H7 (cell line): Measurements from ENCODE around the gene PRLHR. TPM values are rescaled to one million over a fixed set of nuclear protein-coding genes. Genes with fewer than 3 reads are reported as not detected.

ENCODE experiments used
- DNase-seq: peaks from one replicate; pipeline ENCODE4 v3.0.0; 2012
- H3K27me3 ChIP-seq: 2 replicates; pipeline ENCODE4 v1.6.0; 2011; ENCODE audit warnings: mild to moderate bottlenecking, low read length; ENCODE audit not compliant: control insufficient read depth, insufficient read depth
- H3K36me3 ChIP-seq: replicated peaks from 2 replicates; pipeline ENCODE4 v1.5.1; 2011; ENCODE audit warnings: low read length; ENCODE audit not compliant: control insufficient read depth, insufficient read depth
- H3K4me3 ChIP-seq: 2 replicates; pipeline ENCODE4 v1.5.1; 2011; ENCODE audit warnings: low read depth, mild to moderate bottlenecking, control low read depth, low read length, moderate library complexity; ENCODE audit not compliant: insufficient read depth
- total RNA-seq: library from RNA; depleted of rRNA; stranded (reverse); fragments of >200 nt; shearing (Covaris generic); gene quantifications from 2 replicates; pipeline ENCODE4 v1.2.3, GENCODE V29; 2014

PRLHR gene
- total RNA-seq, 1 experiment from 2014 or later = not detected

DNA sequence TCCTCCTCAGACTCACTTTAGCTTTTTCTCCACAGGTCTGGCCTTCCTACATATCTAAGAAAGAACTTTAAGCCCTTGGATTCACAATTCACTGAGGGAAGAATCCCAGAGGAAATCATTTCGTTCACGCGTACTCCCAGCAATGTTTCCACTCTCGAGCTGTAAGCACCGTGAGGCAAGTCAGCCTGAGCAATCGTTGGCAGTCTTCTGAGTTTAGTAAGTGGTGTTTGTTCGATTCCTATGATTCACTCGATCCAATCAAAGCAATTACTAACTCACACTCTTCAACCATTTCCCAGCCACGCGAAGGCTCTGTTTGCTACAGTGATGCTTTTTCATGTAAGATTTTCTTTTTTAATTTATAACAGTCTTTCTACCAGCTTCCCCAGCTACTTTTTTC, 10.2 kb upstream of the PRLHR start:
- no peaks in the 10 kb centered on the region for H3K36me3 ChIP-seq
- H3K4me3 ChIP-seq = no peak overlapping the region
- no peak for DNase-seq
- no peaks in the 10 kb centered on the region; the same call in 1 of the 2 replicates for H3K27me3 ChIP-seq

DNA sequence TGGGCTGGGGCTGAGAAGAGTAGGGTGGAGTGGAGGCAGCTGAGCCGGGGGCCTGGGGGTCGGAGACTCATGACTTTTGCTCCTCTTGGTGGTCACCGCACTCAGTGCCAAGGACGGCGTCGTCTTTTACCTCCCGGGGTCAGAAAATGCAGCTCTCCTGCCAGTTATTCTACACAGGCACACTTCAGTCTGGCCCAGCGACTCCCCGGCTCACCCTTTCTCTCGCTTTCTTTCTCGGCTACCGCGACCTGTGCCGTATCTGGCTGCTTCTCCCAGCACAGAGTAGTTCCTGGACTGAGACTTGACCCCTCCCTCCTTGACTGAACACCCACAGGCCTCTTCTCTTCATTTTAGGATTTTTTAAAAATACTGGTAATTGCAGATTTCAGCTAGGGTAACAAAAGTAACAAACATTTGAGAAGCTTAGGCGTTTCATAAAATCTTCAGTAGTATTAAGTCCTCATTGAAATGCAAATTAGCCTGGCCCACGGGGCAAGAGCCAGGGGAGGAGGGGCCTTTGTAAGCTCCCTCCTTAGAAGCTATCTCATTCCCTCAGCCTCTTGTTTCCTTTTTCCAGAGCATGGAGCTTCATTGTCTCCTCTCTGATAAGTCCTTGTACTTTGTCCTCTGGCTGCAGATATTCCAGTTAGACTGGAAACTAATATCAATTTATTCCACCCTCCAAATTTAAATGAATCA, 1.1 kb upstream of the PRLHR start:
- H3K36me3 ChIP-seq = no peaks in the 10 kb centered on the region
- H3K27me3 ChIP-seq = peaks cover 38% of the 10 kb centered on the region
- H3K4me3 ChIP-seq = peak overlapping the region; percentile 49
- DNase-seq = peak; percentile 83

DNA sequence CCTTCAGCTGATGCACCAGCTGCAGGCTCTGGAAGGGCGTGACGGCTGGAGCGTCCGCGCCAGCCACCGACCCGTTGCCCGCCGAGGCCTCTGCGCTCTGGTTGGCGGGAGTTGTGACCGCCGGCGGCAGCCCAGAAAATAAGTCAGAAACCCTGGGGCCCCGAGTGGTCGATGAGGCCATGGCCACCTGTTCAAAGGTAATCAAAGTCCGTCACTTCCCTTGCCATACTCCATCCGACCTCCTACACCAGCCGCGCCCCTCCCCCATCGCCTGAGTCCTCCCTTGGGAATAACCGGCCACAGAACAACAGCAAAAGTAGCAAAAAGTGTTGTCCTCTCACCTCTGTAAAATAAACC, 406 bp downstream of the PRLHR start:
- H3K36me3 ChIP-seq = no peaks in the 10 kb centered on the region
- H3K27me3 ChIP-seq = peaks cover 38% of the 10 kb centered on the region
- peak overlapping the region; percentile 49 for H3K4me3 ChIP-seq
- peak; percentile 60 for DNase-seq

DNA sequence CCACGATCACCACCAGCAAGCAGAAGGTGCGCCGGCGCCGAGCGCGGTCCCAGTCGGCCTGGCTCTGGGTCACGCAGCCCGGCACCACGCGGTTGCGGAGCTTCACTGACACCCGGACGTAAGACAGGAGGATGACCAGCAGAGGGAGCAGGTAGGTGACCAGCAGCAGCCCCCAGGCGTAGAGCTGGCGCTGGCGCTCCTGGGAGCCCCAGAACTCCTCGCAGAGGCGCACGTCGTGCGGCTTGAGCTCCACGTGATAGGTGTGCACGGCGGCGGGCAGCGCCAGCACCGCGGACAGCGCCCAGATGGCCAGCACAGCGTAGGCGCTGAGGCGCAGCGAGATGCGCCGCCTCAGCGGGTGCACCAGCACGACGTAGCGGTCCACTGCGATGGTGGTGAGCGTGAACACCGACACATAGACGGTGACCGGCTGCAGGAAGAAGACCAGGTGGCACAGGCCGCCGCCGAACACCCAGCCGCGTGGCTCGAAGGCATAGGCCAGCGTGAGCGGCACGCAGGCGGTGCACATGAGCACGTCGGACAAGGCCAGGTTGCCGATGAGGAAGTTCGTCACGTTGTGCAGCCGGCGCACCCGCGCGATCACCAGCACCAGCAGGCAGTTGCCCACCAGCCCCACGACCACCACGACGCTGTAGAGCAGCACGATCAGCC, 920 bp downstream of the PRLHR start:
- DNase-seq = peak; percentile 96
- Histone ChIP-seq H3K27me3 (peaks cover 38% of the 10 kb centered on the region), H3K36me3 (no peaks in the 10 kb centered on the region), H3K4me3 (peak overlapping the region; percentile 49; the same call in 1 of the 2 replicates)

DNA sequence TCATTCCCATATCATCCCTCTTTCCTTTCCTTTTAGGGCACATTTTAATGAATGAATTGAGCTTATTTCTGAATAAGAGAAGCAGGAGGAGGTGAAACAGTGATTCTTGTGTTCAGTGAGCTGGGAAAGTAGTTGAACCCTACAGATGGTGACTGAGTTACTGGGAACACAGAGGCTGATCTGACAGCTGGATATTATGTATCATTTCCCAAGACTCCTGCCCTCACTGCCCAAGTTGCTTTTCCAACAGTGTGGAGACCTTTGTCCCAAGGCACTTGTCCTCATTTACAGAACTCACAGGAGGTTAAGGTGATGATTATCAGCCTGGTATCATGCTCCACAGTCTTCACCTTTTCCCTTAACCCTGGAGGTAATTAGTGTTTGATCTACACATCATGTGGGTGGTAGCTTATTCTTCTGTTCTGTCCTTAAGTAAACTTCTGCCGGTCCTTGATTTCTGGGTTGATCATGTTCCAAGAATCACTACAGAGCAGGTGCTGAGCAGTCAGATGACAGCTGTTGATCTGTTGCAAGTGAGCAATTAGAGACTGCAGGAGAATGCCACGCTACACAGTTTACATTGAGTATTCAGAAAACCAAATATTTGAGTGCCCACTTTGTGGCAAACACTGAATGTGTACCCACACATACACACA, 2.6 kb downstream of the PRLHR start:
- no peak for DNase-seq
- Histone ChIP-seq H3K36me3 (no peaks in the 10 kb centered on the region), H3K4me3 (no peak overlapping the region), H3K27me3 (peaks cover 38% of the 10 kb centered on the region)

DNA sequence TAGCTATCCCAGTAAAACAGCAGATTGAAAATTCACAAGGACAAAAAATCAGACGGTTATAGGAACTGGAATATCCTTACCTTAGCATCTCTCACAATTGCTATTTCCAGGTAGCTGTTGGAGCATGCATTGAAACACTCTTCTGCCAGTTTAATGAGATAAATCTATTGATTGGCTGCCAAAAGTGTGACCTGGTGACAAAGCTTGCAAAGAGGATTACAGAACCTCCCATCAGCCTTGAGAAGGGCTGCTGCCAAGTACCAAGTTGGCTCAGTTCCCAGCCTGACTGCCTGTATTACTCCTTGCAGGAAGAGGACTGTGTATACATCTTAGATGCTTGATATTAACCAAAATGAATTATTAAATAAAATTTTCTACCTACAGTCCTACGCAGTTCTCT, 5.1 kb downstream of the PRLHR start:
- no peak overlapping the region for H3K4me3 ChIP-seq
- no peaks in the 10 kb centered on the region for H3K36me3 ChIP-seq
- H3K27me3 ChIP-seq = peaks cover 32% of the 10 kb centered on the region
- DNase-seq = no peak

DNA sequence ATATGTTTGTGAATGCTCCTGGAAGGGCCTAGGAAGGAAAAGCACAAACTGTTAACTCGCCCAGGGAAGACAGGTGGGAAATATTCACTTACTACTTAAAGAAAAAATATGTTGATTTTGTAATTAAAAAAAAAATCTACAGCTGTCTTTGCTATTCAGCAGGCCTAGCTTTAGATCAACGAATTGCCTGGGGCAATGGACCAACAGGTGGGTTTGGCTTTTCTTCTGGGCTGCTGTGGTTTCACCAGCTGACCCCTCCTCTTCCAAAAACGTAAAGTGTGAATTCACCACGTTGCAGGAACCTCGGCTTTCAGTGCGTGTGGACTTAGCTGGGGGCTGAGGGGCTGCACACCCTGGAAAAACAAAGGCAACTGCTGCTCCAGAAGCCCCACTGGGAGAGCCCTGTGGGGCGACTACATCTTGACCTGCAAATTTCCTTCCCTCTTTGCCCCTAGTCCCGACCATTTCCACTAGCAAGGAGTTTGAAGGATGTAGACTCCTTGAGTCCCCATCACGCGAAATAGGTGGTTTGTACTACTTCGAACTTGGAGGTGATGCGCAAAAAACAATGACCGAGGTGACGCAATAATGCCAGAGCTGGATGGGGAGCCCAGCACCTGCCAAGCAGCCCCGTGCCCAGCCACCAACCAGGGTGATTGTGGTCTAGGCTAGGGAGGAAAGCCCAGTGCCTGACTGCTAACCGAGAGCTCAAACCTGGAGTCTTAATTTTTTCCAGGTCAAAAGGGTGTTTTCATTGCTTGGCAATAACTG, 7.4 kb downstream of the PRLHR start:
- no peak overlapping the region for H3K4me3 ChIP-seq
- H3K36me3 ChIP-seq = no peaks in the 10 kb centered on the region
- no peak for DNase-seq
- H3K27me3 ChIP-seq = peaks cover 11% of the 10 kb centered on the region

DNA sequence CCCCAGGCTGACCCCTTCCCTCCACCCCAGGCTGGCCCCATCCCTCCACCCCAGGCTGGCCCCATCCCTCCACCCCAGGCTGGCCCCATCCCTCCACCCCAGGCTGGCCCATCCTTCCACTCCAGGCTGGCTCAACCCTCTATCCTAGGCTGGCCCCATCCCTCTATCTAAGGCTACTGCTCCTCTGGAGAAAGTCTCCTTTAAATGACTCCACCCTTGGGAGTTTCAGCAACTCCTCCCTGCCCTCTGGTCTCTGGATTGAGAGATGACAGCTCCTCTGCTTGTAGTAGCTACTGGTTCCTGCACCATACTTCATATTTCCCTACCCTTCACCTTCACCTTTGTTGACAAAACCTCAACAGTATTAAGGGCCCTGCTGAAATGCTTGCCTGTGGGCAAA, 8.5 kb downstream of the PRLHR start:
- Histone ChIP-seq H3K4me3 (no peak overlapping the region), H3K27me3 (no peaks in the 10 kb centered on the region), H3K36me3 (no peaks in the 10 kb centered on the region)
- DNase-seq = no peak

DNA sequence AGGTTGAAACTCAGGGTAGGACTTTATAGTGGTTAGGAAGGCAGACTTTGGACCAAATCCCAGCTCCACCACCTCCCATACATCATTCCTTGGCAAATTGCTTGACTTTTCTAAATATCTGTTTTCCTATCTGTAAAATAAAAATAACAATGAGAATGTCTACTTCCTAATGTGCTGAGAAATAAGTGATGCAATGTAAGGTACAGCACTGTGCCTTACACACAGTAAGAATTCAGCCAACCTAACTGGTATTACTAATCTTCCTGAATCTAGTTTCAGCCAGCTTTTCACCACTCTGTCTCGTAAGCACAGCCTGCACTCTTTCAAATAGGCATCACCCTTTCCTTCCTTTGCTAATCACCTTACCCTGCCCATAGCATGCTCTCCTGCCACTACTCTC, 9.7 kb downstream of the PRLHR start:
- H3K4me3 ChIP-seq = no peak overlapping the region
- no peaks in the 10 kb centered on the region for H3K27me3 ChIP-seq
- no peaks in the 10 kb centered on the region for H3K36me3 ChIP-seq
- DNase-seq = no peak

DNA sequence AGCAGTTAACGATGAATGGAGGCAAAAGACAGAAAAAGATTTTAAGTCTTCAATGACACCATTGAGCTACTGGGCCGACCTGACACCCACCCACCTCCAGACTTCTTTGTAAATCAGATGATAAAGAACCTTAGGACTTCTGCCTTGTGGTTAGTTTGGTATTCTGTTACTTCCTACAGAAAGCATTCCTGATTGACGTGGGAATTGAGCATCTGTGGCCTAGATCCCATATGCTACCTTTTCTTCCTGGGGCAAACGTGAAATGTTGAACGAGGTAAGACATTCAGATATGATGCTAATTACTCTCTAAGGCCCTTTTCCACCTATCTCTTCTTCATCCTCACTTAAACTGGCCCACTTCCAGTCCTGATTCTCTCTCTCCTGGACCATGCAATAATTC, 10.2 kb downstream of the PRLHR start:
- no peaks in the 10 kb centered on the region for H3K36me3 ChIP-seq
- H3K27me3 ChIP-seq = no peaks in the 10 kb centered on the region
- H3K4me3 ChIP-seq = no peak overlapping the region
- no peak for DNase-seq

DNA sequence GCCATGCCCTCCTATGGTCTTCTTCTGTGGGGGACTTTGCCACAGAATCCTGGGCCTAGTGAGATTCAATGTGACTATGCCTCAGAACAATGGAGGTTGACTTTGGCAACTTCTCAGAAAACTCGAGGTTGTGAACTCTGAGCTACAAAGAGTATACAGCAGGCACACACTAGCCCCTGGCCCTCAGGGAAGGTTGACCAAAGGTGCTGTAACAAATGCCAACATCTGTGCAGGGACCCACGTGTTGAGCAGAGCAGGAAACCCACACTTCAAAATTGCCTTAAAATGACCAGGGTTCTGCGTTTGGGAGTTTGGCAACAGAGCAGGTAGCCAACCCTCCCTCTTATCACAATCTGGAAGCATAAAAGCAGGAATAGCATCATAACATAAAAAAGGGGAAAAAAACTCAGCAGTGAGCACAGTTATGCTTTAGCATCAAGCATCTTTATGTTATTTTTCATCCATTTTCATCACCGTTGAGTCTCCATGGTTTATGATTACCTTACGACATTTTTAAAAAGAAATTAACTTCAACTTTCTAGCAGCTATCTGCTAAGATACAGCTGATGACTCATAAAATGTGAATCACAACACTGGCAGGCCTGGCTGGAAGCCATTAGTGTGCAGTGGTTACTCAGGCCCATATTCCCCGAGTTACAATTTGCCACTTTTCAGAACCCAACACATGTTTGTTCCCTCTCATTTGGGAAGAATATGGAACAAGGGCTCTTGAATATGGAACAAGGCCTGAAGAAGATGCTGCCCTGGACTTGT, 11.1 kb downstream of the PRLHR start:
- no peaks in the 10 kb centered on the region for H3K36me3 ChIP-seq
- no peaks in the 10 kb centered on the region for H3K27me3 ChIP-seq
- DNase-seq = no peak
- no peak overlapping the region for H3K4me3 ChIP-seq

DNA sequence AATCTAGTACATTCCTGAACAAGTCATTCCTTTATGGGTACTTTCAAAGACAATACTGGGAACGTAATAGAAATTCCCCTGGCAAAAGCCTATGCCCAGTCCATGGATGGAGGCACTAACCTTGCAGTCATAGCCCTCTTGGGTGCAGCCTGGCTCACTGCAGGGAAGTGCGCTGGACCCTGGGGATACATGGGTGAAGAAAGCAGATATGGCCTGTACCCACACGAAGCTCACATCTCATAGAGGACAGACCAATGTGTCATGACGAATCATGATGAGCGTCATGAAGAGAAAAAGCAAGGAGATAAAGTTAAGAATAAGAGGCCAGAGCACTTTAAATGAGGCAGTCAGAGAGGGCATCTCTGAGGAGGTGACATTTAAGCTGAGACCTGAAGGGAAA, 11.8 kb downstream of the PRLHR start:
- H3K4me3 ChIP-seq = no peak overlapping the region
- no peaks in the 10 kb centered on the region for H3K36me3 ChIP-seq
- DNase-seq = no peak
- no peaks in the 10 kb centered on the region for H3K27me3 ChIP-seq

DNA sequence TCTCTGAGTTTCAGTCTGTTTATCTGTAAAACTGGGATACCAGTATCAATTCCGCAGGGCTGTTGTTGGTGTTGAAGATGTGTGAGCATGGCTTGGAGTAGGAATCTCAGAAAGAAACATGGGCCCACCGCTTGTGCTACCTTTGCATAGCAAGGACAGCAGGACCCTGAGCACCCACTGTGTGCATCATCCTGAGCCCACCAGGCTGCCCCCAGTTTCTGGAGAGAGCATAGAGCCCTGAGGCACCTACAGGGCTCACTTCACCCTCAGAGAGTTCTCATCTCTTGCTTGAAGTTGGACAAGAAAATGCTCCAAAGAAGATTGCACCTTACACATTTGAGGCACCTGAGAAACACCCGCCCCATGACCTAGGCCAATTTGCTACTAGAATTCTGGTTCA, 12.9 kb downstream of the PRLHR start:
- no peaks in the 10 kb centered on the region for H3K36me3 ChIP-seq
- DNase-seq = no peak
- no peak overlapping the region for H3K4me3 ChIP-seq
- no peaks in the 10 kb centered on the region for H3K27me3 ChIP-seq

DNA sequence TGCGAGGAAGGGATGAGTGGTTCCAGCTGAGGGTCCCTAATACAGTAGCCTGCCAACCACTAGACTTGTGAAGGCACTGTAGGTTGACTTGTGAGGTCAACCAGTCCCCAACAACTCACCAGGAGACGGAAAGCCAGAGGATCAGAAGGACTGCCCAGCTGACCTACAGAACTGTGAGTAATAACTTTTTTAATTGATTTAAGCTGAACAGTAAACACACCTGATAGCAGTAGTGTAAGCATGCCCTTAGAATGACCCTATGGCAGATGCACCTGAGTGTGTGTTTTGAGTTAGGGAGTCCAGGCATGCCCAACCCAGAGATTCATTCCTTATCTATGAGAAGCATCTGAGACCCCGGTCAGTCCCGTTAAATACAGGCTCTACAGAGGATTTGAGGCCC, 14.1 kb downstream of the PRLHR start:
- no peaks in the 10 kb centered on the region for H3K36me3 ChIP-seq
- no peak overlapping the region for H3K4me3 ChIP-seq
- DNase-seq = no peak
- H3K27me3 ChIP-seq = no peaks in the 10 kb centered on the region
